Gastroesophageal sphincter (tissue), 3 donors: Measurements from ENCODE around the gene SLC26A6.

Source experiments
- CTCF ChIP-seq, 4 experiments: fragments of 200-600 bp in 2 of 4; fragments of 450-650 bp in 2 of 4; sonication (generic) in 1 of 4; IDR thresholded peaks; one replicate each; pipeline ENCODE4 v1.5.1; 2017 to 2019; ENCODE audit warnings: antibody characterized with exemption in 4 of 4, mild to moderate bottlenecking in 2 of 4, moderate library complexity in 2 of 4
- POLR2A ChIP-seq, 2 donors: fragments of 450-650 bp; IDR thresholded peaks; one replicate each; pipeline ENCODE4 v1.6.1; 2017; ENCODE audit warnings: antibody characterized with exemption in 2 of 2, mild to moderate bottlenecking in 2 of 2, moderate library complexity in 1 of 2
- POLR2AphosphoS5 ChIP-seq: sonication (generic); formaldehyde crosslinking; IDR thresholded peaks from one replicate; pipeline ENCODE4 v1.6.1; 2017; ENCODE audit warnings: antibody characterized with exemption

GRCh38 chr3:48581621-48582481 lies 53.4 kb downstream of the SLC26A6 start:
- TF ChIP-seq CTCF (IDR thresholded peaks at IDR 0.05) (no peak), POLR2AphosphoS5 (no peak), POLR2A (IDR thresholded peaks at IDR 0.05) (no peak)
